ENCODE measurements around the gene LLCFC1. TPM values are rescaled to one million over a fixed set of nuclear protein-coding genes. Genes with fewer than 3 reads are reported as not detected.

LLCFC1 gene
- total RNA-seq, 1 experiment from 2014 or later, result not detected

DNA sequence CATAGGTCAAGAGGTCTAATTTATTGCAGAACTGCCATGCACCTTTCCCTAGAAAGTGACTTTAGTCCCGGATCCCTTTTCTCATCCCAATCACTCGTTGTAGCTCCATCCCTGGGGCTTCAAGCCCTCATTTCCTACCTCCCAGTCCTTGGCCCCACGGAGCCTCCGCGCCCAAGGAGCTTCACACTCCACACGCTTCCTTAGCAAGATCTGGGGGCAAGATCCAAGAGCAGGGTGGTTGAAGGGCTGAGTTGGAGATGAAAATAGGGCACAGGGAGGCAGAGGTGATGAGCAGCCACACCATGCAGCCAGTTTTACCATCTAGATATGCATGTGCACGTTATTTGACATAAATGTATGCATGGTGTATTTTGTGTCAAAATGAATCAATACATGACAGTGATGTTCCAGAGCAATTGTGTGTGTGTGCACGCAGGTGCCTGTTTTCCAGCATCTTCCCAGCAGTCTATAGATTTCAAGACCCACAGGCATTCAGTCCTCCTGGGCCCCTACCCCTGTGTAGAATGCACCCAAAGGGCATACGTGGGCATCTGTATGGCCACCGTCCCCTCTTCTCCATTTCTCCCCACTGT, 47.7 kb upstream of the LLCFC1 start:
- no peak overlapping the region for H3K4me2 ChIP-seq (ENCODE audit: low read length)
- ChIA-PET CTCF (no interaction called here), POLR2A (ENCODE audit: unreplicated experiment) (no interaction called here)
- H2AFZ ChIP-seq (ENCODE audit: low read length), result no peak overlapping the region
- H3F3A ChIP-seq (ENCODE audit: low read length, unreplicated experiment), result no peaks in the 10 kb centered on the region
- no peak for ATAC-seq
- H3K79me2 ChIP-seq (ENCODE audit: low read length), result no peaks in the 10 kb centered on the region
- TF ChIP-seq, protein P1, sequence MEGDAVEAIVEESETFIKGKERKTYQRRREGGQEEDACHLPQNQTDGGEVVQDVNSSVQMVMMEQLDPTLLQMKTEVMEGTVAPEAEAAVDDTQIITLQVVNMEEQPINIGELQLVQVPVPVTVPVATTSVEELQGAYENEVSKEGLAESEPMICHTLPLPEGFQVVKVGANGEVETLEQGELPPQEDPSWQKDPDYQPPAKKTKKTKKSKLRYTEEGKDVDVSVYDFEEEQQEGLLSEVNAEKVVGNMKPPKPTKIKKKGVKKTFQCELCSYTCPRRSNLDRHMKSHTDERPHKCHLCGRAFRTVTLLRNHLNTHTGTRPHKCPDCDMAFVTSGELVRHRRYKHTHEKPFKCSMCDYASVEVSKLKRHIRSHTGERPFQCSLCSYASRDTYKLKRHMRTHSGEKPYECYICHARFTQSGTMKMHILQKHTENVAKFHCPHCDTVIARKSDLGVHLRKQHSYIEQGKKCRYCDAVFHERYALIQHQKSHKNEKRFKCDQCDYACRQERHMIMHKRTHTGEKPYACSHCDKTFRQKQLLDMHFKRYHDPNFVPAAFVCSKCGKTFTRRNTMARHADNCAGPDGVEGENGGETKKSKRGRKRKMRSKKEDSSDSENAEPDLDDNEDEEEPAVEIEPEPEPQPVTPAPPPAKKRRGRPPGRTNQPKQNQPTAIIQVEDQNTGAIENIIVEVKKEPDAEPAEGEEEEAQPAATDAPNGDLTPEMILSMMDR (conservative IDR thresholded peaks at IDR 0.05; ENCODE audit: low read depth, low read length), result no peak
- TF ChIP-seq EZH2phosphoT487 (IDR thresholded peaks at IDR 0.05; ENCODE audit: borderline replicate concordance, low read length), result no peak
- no peak for TF ChIP-seq EZH2 (IDR thresholded peaks at IDR 0.05; ENCODE audit: low read length, unreplicated experiment)
- H3K4me1 ChIP-seq (ENCODE audit: insufficient read depth, low read length), result peaks cover 8% of the 10 kb centered on the region; the same call in 1 of the 2 replicates
- no peaks in the 10 kb centered on the region for H3K36me3 ChIP-seq (ENCODE audit: low read depth, low read length)
- no peak for DNase-seq
- peaks cover 10% of the 10 kb centered on the region for H3K27me3 ChIP-seq (ENCODE audit: low read length)
- H3K9ac ChIP-seq (ENCODE audit: low read length), result no peak overlapping the region
- no peak overlapping the region for H3K4me3 ChIP-seq (ENCODE audit: low read length)
- H4K20me1 ChIP-seq (ENCODE audit: low read length), result no peaks in the 10 kb centered on the region
- H3K9me3 ChIP-seq (ENCODE audit: low read length), result no peaks in the 10 kb centered on the region
- BruUV-seq (replicated peaks), result no TSS peak
- intact Hi-C loops (cut with micrococcal nuclease), result no loop called here
- H3K9me2 ChIP-seq (replicated peaks; ENCODE audit: low read length), result no peaks in the 10 kb centered on the region
- no peak overlapping the region for H3K27ac ChIP-seq (ENCODE audit: low read length)

- DNase-seq (no peak), ATAC-seq (no peak)
- H3K79me2 ChIP-seq (ENCODE audit: low read length), result no peaks in the 10 kb centered on the region
- H3K4me1 ChIP-seq (ENCODE audit: insufficient read depth, low read length), result peaks cover 8% of the 10 kb centered on the region; the same call in 1 of the 2 replicates
- no peak overlapping the region for H2AFZ ChIP-seq (ENCODE audit: low read length)
- H3K27me3 ChIP-seq (ENCODE audit: low read length), result peaks cover 10% of the 10 kb centered on the region
- no peaks in the 10 kb centered on the region for H3K36me3 ChIP-seq (ENCODE audit: low read depth, low read length)
- H3K9me2 ChIP-seq (replicated peaks; ENCODE audit: low read length), result no peaks in the 10 kb centered on the region
- no peak overlapping the region for H3K9ac ChIP-seq (ENCODE audit: low read length)
- CTCF ChIA-PET, result no interaction called here
- BruUV-seq (replicated peaks), result no TSS peak
- no peaks in the 10 kb centered on the region for H3K9me3 ChIP-seq (ENCODE audit: low read length)
- no peak overlapping the region for H3K27ac ChIP-seq (ENCODE audit: low read length)
- H3K4me2 ChIP-seq (ENCODE audit: low read length), result no peak overlapping the region
- intact Hi-C loops (cut with micrococcal nuclease), result no loop called here
- no peaks in the 10 kb centered on the region for H4K20me1 ChIP-seq (ENCODE audit: low read length)
- TF ChIP-seq, protein P1 (conservative IDR thresholded peaks at IDR 0.05; ENCODE audit: low read depth, low read length), result no peak
- TF ChIP-seq EZH2 (IDR thresholded peaks at IDR 0.05; ENCODE audit: low read length, unreplicated experiment) (no peak), EZH2phosphoT487 (IDR thresholded peaks at IDR 0.05; ENCODE audit: borderline replicate concordance, low read length) (no peak)
- POLR2A ChIA-PET (ENCODE audit: unreplicated experiment), result no interaction called here
- no peak overlapping the region for H3K4me3 ChIP-seq (ENCODE audit: low read length)
- H3F3A ChIP-seq (ENCODE audit: low read length, unreplicated experiment), result no peaks in the 10 kb centered on the region
Measured at GRCh38 chr7:142892951-142893350, 46.3 kb upstream of the LLCFC1 start.

Measured in PC-3 (cell line).